Measurements from ENCODE around the gene ABCC6. TPM values are rescaled to one million over a fixed set of nuclear protein-coding genes. Genes with fewer than 3 reads are reported as not detected.
"Not testable (repeated sequence)": the region's sequence is repeated elsewhere in the genome, so short reads cannot be mapped to it uniquely, and the experiment has no call there.

ABCC6 gene
- total RNA-seq, 2 experiments from 2014 or later, result not detected

DNA sequence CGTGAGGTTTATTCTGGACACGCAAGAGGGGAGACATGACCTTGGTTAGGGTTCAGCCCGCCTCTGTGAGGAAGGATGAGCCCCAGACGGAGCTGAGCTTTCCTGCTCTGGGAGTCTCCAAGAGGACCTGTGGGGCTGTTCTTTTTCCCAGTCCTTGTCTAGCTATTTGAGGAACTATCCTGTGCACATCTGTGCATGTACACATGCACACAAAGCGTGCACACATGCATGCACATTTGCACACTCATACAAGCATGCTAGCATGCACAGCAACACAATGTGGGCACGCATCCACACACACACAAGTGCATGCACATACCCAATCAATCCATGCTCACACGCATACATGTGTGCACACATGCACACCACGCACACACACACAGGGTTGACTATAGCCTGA is 40.4 kb downstream of the ABCC6 start:
- ChIA-PET CTCF (ENCODE audit: unreplicated experiment) (no interaction called here), POLR2A (interaction anchor here (0.6 kb wide), 1 partner anchor 49 kb away, joined by 7 read pairs; no protein-coding TSS in a partner anchor)
- no peak for TF ChIP-seq EZH2phosphoT487 (IDR thresholded peaks at IDR 0.05; ENCODE audit: borderline replicate concordance, low read depth, low read length)
- TF ChIP-seq, protein P1, sequence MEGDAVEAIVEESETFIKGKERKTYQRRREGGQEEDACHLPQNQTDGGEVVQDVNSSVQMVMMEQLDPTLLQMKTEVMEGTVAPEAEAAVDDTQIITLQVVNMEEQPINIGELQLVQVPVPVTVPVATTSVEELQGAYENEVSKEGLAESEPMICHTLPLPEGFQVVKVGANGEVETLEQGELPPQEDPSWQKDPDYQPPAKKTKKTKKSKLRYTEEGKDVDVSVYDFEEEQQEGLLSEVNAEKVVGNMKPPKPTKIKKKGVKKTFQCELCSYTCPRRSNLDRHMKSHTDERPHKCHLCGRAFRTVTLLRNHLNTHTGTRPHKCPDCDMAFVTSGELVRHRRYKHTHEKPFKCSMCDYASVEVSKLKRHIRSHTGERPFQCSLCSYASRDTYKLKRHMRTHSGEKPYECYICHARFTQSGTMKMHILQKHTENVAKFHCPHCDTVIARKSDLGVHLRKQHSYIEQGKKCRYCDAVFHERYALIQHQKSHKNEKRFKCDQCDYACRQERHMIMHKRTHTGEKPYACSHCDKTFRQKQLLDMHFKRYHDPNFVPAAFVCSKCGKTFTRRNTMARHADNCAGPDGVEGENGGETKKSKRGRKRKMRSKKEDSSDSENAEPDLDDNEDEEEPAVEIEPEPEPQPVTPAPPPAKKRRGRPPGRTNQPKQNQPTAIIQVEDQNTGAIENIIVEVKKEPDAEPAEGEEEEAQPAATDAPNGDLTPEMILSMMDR (conservative IDR thresholded peaks at IDR 0.05; ENCODE audit: low read length), result no peak
- no TSS peak for BruUV-seq (replicated peaks)
- no peaks in the 10 kb centered on the region for H3K79me2 ChIP-seq (ENCODE audit: insufficient read depth, low read depth, low read length)
- no peak overlapping the region for H3K27ac ChIP-seq (ENCODE audit: low read depth, low read length, poor library complexity, severe bottlenecking)
- H3K4me2 ChIP-seq (ENCODE audit: low read length), result no peak overlapping the region
- H3K9me3 ChIP-seq (ENCODE audit: low read length), result no peaks in the 10 kb centered on the region
- no peaks in the 10 kb centered on the region for H3K36me3 ChIP-seq (ENCODE audit: insufficient read depth, low read length)
- no peaks in the 10 kb centered on the region for H4K20me1 ChIP-seq (ENCODE audit: insufficient read depth, low read length)
- intact Hi-C loops (cut with micrococcal nuclease; ENCODE audit: unreplicated experiment), result no loop called here
- no peaks in the 10 kb centered on the region for H3K4me1 ChIP-seq (ENCODE audit: insufficient read depth, low read length, poor library complexity, severe bottlenecking)
- H3K4me3 ChIP-seq (ENCODE audit: low read depth, low read length, poor library complexity, severe bottlenecking), result no peak overlapping the region
- no peak overlapping the region for H2AFZ ChIP-seq (ENCODE audit: low read length)
- DNase-seq (ENCODE audit: low spot score), result no peak
- H3K9me2 ChIP-seq (ENCODE audit: insufficient read depth, low read length), result no peaks in the 10 kb centered on the region

DNA sequence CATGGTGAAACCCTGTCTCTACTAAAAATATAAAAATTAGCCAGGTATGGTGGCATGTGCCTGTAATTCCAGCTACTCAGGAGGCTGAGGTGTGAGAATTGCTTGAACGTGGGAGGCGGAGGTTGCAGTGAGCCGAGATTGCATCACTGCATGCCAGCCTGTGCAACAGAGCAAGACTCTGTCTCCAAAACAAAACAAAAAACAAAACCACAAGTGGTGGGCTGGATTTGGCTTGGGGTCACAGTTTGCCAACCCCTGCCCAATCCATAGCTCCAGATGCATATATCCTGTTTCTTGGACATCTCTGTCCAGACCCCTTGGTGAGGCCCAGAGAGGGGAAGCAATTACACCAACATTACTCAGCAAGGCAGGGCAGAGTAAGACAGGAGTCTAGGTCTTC is 41.5 kb downstream of the ABCC6 start:
- H3K9me2 ChIP-seq (ENCODE audit: insufficient read depth, low read length); H3K4me1 ChIP-seq (ENCODE audit: insufficient read depth, low read length, poor library complexity, severe bottlenecking); BruUV-seq (replicated peaks); H2AFZ ChIP-seq (ENCODE audit: low read length); H3K79me2 ChIP-seq (ENCODE audit: insufficient read depth, low read depth, low read length); POLR2A ChIA-PET; H4K20me1 ChIP-seq (ENCODE audit: insufficient read depth, low read length); H3K4me2 ChIP-seq (ENCODE audit: low read length); intact Hi-C loops (cut with micrococcal nuclease; ENCODE audit: unreplicated experiment); H3K9me3 ChIP-seq (ENCODE audit: low read length); CTCF ChIA-PET (ENCODE audit: unreplicated experiment); H3K4me3 ChIP-seq (ENCODE audit: low read depth, low read length, poor library complexity, severe bottlenecking); H3K27ac ChIP-seq (ENCODE audit: low read depth, low read length, poor library complexity, severe bottlenecking); H3K36me3 ChIP-seq (ENCODE audit: insufficient read depth, low read length); DNase-seq (ENCODE audit: low spot score): not testable (repeated sequence)

DNA sequence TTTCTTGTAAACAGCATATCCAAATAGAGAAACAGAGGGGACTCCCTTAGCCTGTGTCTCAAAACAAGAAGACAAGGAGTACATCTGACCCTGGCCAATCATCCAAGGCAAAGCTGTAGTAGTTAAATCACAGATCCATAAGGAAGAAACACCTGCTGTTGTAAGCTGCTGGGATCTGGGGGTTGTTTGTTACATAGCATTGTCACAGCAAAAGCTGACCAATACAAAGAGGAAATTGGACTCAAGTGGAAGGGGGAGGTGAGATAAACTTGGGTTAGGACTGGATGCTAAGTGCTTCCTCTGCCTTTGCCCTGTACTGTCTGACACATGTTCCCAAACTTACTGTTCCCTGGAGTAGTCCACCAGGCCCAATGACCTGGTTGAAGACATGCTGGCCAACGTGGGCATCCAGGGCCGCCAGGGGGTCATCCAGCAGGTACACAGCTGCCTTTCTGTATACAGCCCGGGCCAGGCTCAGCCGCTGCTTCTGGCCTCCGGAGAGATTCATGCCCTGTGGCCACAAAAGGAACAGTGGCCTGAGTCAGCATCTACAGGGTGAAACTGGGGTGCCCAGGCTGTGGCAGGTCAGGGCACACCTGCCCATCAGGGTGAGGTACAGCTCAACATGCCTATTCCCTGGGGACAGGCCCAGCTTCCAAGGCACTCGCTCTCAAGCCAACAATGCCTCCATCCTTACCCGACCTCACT is 44.7 kb downstream of the ABCC6 start:
- Histone ChIP-seq H3K79me2 (ENCODE audit: insufficient read depth, low read depth, low read length) (no peaks in the 10 kb centered on the region), H3K9me2 (ENCODE audit: insufficient read depth, low read length) (no peaks in the 10 kb centered on the region), H3K4me2 (ENCODE audit: low read length) (no peak overlapping the region), H3K27ac (ENCODE audit: low read depth, low read length, poor library complexity, severe bottlenecking) (no peak overlapping the region), H3K4me1 (ENCODE audit: insufficient read depth, low read length, poor library complexity, severe bottlenecking) (no peaks in the 10 kb centered on the region), H3K36me3 (ENCODE audit: insufficient read depth, low read length) (no peaks in the 10 kb centered on the region), H4K20me1 (ENCODE audit: insufficient read depth, low read length) (no peaks in the 10 kb centered on the region), H2AFZ (ENCODE audit: low read length) (no peak overlapping the region), H3K9me3 (ENCODE audit: low read length) (no peaks in the 10 kb centered on the region), H3K4me3 (ENCODE audit: low read depth, low read length, poor library complexity, severe bottlenecking) (no peak overlapping the region)
- BruUV-seq (replicated peaks), result no TSS peak
- POLR2A ChIA-PET, result no interaction called here
- no peak for DNase-seq (ENCODE audit: low spot score)
- CTCF ChIA-PET (ENCODE audit: unreplicated experiment), result no interaction called here
- intact Hi-C loops (cut with micrococcal nuclease; ENCODE audit: unreplicated experiment), result no loop called here
- TF ChIP-seq, protein P1 (conservative IDR thresholded peaks at IDR 0.05; ENCODE audit: low read length), result no peak
- no peak for TF ChIP-seq EZH2phosphoT487 (IDR thresholded peaks at IDR 0.05; ENCODE audit: borderline replicate concordance, low read depth, low read length)
